Astrocyte (in vitro differentiated cells and primary cell): ENCODE results near the gene NME2. TPM values are rescaled to one million over a fixed set of nuclear protein-coding genes. Genes with fewer than 3 reads are reported as not detected.

Experiments
- DNase-seq: peaks from one replicate; pipeline ENCODE4 v3.0.0-alpha.2; 2010; ENCODE audit warnings: low read depth
- FAIRE-seq: peaks from 2 replicates; lab custom pipeline; 2011; peaks lifted over from hg19 to GRCh38; lab: Jason Lieb, UNC
- H2AFZ ChIP-seq: 2 replicates; pipeline ENCODE4 v1.6.0; 2012; ENCODE audit warnings: low read depth, low read length, inconsistent platforms
- H3K27ac ChIP-seq: 2 replicates; pipeline ENCODE4 v1.5.1; 2011; ENCODE audit warnings: low read depth, low read length, inconsistent platforms
- H3K27me3 ChIP-seq: 2 replicates; pipeline ENCODE4 v1.6.0; 2011; ENCODE audit warnings: low read length, inconsistent platforms; ENCODE audit not compliant: insufficient read depth
- H3K36me3 ChIP-seq: 2 replicates; pipeline ENCODE4 v1.5.1; 2011; ENCODE audit warnings: low read length, inconsistent platforms; ENCODE audit not compliant: insufficient read depth
- H3K4me1 ChIP-seq: 2 replicates; pipeline ENCODE4 v1.5.1; 2011; ENCODE audit warnings: low read length, inconsistent platforms; ENCODE audit not compliant: insufficient read depth
- H3K4me2 ChIP-seq: 2 replicates; pipeline ENCODE4 v1.6.0; 2012; ENCODE audit warnings: low read length, inconsistent platforms
- H3K4me3 ChIP-seq: 2 replicates; pipeline ENCODE4 v1.5.1; 2011; ENCODE audit warnings: low read depth, mild to moderate bottlenecking, low read length, inconsistent platforms; ENCODE audit not compliant: insufficient read depth
- H3K79me2 ChIP-seq: 2 replicates; pipeline ENCODE4 v1.6.0; 2012; ENCODE audit warnings: mild to moderate bottlenecking, low read length, inconsistent platforms; ENCODE audit not compliant: insufficient read depth
- H3K9ac ChIP-seq: 2 replicates; pipeline ENCODE4 v1.6.0; 2012; ENCODE audit warnings: mild to moderate bottlenecking, low read length, inconsistent platforms
- H3K9me3 ChIP-seq: 2 replicates; pipeline ENCODE4 v1.5.1; 2012; ENCODE audit warnings: low read depth, mild to moderate bottlenecking, low read length, inconsistent platforms; ENCODE audit not compliant: insufficient read depth
- H4K20me1 ChIP-seq: 2 replicates; pipeline ENCODE4 v1.6.0; 2012; ENCODE audit warnings: low read length, inconsistent platforms; ENCODE audit not compliant: insufficient read depth
- H3K27ac Mint-ChIP-seq: one replicate; pipeline ENCODE4 v1.8.0; 2021; ENCODE audit warnings: mild to moderate bottlenecking, mixed read lengths; ENCODE audit not compliant: unreplicated experiment
- H3K27me3 Mint-ChIP-seq: one replicate; pipeline ENCODE4 v1.8.0; 2021; ENCODE audit warnings: low read depth, mixed read lengths; ENCODE audit not compliant: unreplicated experiment
- H3K36me3 Mint-ChIP-seq: one replicate; pipeline ENCODE4 v1.8.0; 2021; ENCODE audit warnings: low read depth, mixed read lengths; ENCODE audit not compliant: unreplicated experiment
- H3K4me1 Mint-ChIP-seq: one replicate; pipeline ENCODE4 v1.8.0; 2021; ENCODE audit warnings: low read depth, mixed read lengths; ENCODE audit not compliant: unreplicated experiment
- H3K4me3 Mint-ChIP-seq: one replicate; pipeline ENCODE4 v1.8.0; 2021; ENCODE audit warnings: mild to moderate bottlenecking, moderate library complexity, mixed read lengths; ENCODE audit not compliant: unreplicated experiment
- H3K9me3 Mint-ChIP-seq: one replicate; pipeline ENCODE4 v1.8.0; 2021; ENCODE audit warnings: mild to moderate bottlenecking, mixed read lengths; ENCODE audit not compliant: unreplicated experiment
- EZH2 ChIP-seq: IDR thresholded peaks from 2 replicates; pipeline ENCODE4 v1.6.1; 2012; ENCODE audit warnings: mild to moderate bottlenecking, low read length, inconsistent platforms; ENCODE audit not compliant: insufficient read depth
- total RNA-seq: library from RNA; stranded (reverse); gene quantifications from 2 replicates; pipeline ENCODE4 v1.2.1, GENCODE V29; 2021
- TF ChIP-seq, protein P1 (sequence below): IDR thresholded peaks from 2 replicates; pipeline ENCODE4 v1.5.1; 2011; ENCODE audit warnings: low read depth, mild to moderate bottlenecking, inconsistent platforms, low read length, moderate library complexity; ENCODE audit not compliant: insufficient read depth

The NME2 gene
- total RNA-seq, 1 donor from 2014 or later = 894 TPM

DNA sequence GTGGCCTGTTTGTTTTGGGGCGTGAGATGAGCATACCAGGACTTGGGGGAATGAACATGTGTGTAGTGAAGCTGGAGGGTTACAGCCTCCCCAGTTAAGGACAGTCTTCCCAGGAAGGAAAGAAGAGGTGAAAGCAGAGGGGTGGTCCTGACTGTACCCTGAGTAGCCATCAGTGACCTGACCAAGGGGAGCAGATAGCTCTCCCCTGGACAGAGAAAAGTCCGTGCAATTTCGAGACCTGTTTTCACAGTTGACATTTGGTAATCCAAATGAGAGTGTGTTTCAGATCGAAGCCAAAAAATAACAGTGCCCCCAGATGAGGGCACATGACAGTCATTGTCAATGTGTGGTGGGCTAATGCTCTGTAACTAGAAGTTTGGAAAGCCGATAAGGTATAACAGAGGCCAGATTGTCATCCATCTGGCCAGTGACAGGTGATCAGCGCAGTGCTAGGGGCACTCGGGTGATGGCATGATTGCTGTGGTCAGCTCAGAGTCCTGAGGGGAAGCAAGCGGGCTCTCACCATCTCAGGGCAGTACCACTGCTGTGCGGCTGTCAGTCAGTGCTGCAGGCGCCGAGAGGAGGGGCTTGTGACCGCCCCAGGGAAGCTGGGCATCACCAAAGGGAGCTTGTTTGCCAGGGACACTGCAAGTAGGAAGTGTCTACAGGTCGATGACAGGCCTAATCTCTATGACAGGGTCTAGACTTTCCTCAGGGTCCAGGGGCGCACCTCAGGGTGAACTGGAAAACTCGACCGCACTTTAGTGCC lies 1.1 kb upstream of the NME2 start:
- Mint-ChIP-seq H3K4me1 (peaks cover 29% of the 10 kb centered on the region), H3K27ac (peak overlapping the region; percentile 95)
- H2AFZ ChIP-seq = peak overlapping the region; percentile 88

DNA sequence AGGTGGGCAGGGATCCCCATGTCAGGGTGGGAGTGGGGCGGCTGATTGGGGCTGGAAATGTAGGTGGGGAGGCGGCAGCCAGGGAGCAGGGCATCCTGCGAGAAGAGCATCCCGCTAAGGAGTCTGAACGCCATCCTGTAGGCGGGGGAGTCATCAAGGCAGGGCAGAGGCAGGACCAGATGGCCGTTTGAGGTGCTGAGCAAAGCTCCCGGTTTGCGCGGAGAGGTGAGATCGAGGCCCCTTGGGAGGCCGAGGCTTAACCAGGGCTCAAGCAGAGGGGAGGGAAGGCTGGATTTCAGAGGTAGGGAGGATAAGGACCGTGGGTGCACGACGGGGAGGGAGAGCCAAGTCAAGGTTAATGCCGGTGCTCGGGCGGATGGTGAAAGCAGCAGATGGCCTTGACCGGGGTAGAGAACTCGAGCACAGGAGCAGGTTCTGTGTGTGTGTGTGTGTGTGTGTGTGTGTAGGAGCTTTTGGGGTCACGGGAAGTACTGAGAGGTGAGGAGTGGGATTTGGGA lies 472 bp upstream of the NME2 start:
- Histone ChIP-seq H3K27me3 (no peaks in the 10 kb centered on the region), H3K36me3 (peaks cover 36% of the 10 kb centered on the region), H3K27ac (peak overlapping the region; percentile 83), H3K9me3 (no peaks in the 10 kb centered on the region), H4K20me1 (peaks cover 35% of the 10 kb centered on the region), H3K9ac (peak overlapping the region; percentile 91), H3K4me1 (peaks cover 11% of the 10 kb centered on the region), H3K79me2 (peaks cover 36% of the 10 kb centered on the region), H3K4me2 (peak overlapping the region; percentile 98), H2AFZ (peak overlapping the region; percentile 88), H3K4me3 (peak overlapping the region; percentile 73)
- DNase-seq = peak; percentile 37
- Mint-ChIP-seq H3K27ac (peak overlapping the region; percentile 95), H3K4me3 (peak overlapping the region; percentile 87), H3K27me3 (no peaks in the 10 kb centered on the region), H3K36me3 (peaks cover 25% of the 10 kb centered on the region), H3K4me1 (peaks cover 27% of the 10 kb centered on the region), H3K9me3 (no peaks in the 10 kb centered on the region)
- no peak for TF ChIP-seq EZH2
- TF ChIP-seq, protein P1, sequence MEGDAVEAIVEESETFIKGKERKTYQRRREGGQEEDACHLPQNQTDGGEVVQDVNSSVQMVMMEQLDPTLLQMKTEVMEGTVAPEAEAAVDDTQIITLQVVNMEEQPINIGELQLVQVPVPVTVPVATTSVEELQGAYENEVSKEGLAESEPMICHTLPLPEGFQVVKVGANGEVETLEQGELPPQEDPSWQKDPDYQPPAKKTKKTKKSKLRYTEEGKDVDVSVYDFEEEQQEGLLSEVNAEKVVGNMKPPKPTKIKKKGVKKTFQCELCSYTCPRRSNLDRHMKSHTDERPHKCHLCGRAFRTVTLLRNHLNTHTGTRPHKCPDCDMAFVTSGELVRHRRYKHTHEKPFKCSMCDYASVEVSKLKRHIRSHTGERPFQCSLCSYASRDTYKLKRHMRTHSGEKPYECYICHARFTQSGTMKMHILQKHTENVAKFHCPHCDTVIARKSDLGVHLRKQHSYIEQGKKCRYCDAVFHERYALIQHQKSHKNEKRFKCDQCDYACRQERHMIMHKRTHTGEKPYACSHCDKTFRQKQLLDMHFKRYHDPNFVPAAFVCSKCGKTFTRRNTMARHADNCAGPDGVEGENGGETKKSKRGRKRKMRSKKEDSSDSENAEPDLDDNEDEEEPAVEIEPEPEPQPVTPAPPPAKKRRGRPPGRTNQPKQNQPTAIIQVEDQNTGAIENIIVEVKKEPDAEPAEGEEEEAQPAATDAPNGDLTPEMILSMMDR = no peak
- FAIRE-seq = no peak

More for the DNA sequence above, 1.1 kb upstream of the NME2 start:
- Histone ChIP-seq H3K27ac (peak overlapping the region; percentile 83), H3K36me3 (peaks cover 35% of the 10 kb centered on the region), H3K4me3 (peak overlapping the region; percentile 73), H3K4me1 (peaks cover 11% of the 10 kb centered on the region), H4K20me1 (peaks cover 32% of the 10 kb centered on the region), H3K79me2 (peaks cover 38% of the 10 kb centered on the region), H3K4me2 (peak overlapping the region; percentile 98), H3K9me3 (no peaks in the 10 kb centered on the region), H3K9ac (peak overlapping the region; percentile 91), H3K27me3 (no peaks in the 10 kb centered on the region)
- no peaks in the 10 kb centered on the region for H3K27me3 Mint-ChIP-seq
- FAIRE-seq = no peak
- TF ChIP-seq EZH2 = no peak
- TF ChIP-seq, protein P1 = no peak
- no peak for DNase-seq
- H3K36me3 Mint-ChIP-seq = peaks cover 28% of the 10 kb centered on the region
- peak overlapping the region; percentile 87 for H3K4me3 Mint-ChIP-seq
- no peaks in the 10 kb centered on the region for H3K9me3 Mint-ChIP-seq
